Measurements from ENCODE around the gene KATNAL1.

DNA sequence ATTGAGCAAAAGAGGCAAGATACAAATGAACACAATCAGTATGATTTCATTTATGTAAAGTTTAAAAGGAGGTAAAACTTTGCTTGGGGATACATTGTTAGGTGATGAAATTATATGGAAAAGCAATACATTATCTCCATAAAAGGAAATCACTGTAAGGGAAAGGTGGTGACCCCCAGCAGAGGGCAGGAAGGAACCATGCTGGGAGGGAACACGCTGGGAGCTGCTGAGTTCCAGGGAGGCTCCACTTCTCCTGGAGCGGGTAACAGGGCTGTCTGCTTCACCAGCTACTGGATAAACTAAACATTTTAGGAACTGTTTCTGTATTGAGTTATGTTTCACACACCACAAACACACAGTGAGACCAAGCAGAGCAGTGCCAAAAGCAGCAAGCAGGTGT, 91.2 kb downstream of the KATNAL1 start:
- TF ChIP-seq, protein P1, sequence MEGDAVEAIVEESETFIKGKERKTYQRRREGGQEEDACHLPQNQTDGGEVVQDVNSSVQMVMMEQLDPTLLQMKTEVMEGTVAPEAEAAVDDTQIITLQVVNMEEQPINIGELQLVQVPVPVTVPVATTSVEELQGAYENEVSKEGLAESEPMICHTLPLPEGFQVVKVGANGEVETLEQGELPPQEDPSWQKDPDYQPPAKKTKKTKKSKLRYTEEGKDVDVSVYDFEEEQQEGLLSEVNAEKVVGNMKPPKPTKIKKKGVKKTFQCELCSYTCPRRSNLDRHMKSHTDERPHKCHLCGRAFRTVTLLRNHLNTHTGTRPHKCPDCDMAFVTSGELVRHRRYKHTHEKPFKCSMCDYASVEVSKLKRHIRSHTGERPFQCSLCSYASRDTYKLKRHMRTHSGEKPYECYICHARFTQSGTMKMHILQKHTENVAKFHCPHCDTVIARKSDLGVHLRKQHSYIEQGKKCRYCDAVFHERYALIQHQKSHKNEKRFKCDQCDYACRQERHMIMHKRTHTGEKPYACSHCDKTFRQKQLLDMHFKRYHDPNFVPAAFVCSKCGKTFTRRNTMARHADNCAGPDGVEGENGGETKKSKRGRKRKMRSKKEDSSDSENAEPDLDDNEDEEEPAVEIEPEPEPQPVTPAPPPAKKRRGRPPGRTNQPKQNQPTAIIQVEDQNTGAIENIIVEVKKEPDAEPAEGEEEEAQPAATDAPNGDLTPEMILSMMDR (IDR thresholded peaks at IDR 0.05; ENCODE audit: insufficient read depth, low read depth, low read length): no peak
- TF ChIP-seq EZH2 (IDR thresholded peaks at IDR 0.05; ENCODE audit: insufficient read depth, low read length): no peak
